Stimulated activated CD4-positive, alpha-beta T cell treated with anti-CD3 and anti-CD28 coated beads, Interleukin-1b, Interleukin-23, amount 100 ng/mL, for 4 hours (primary cell): ENCODE results near the gene FNDC5.

ENCODE experiments used
- DNase-seq, 2 donors: peaks; one replicate each; pipeline ENCODE4 v3.0.0-alpha.2; 2020; ENCODE audit warnings: low read depth in 2 of 2

FNDC5 gene

GRCh38 chr1:32884032-32884372 lies 13.3 kb upstream of the FNDC5 start:
- DNase-seq = no peak

- DNase-seq = no peak
Measured at GRCh38 chr1:32883338-32884031, 12.8 kb upstream of the FNDC5 start.

- DNase-seq = no peak
Measured at GRCh38 chr1:32881871-32882850, 11.4 kb upstream of the FNDC5 start.

DNA sequence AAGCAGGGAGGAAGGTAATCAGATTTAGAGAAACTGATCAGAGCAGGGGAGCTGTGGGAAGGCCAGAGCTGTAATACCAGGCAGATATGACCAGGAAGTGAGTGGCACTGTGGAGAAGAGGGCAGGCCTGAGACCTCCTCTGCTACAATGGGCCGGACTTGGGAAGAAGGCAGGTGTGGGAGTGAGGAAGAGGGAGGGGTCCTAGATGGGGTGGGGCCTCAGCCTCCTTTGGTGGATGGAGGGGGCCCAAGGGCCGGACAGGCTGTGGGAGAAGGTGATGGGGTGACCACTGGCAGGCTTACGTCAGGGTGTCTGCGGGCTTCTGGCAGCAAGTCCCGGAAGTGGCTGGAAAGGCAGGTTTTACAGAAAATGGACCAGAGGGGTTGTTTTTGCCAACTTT lies 10.6 kb upstream of the FNDC5 start:
- DNase-seq = no peak

DNA sequence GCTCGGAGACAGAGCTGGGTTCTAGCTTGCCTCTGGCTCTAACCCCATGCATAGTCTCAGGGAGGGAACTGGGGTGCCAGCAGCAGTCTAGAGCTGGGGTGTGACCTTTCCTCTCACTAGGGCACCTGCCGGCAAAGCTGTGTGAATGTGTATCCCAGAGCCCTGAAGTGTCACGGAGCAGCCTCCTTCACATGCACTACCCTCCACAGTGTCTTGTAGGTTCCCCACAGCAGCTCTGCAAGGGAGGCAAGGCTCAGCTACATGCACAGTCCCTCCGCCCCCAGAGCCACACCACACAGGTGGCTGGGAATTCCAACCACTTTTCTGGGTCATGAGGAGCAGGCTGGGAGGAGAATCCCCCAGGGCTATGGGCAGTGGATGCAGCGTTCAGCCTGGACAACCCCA lies 7.9 kb upstream of the FNDC5 start:
- DNase-seq = no peak

GRCh38 chr1:32878183-32878582 lies 7.5 kb upstream of the FNDC5 start:
- no peak for DNase-seq

GRCh38 chr1:32877211-32878110 lies 6.7 kb upstream of the FNDC5 start:
- no peak for DNase-seq

- DNase-seq = peak in 1 of 2 donors; percentile 46
Measured at GRCh38 chr1:32876341-32877210, 5.9 kb upstream of the FNDC5 start.

GRCh38 chr1:32874860-32875752 lies 4.4 kb upstream of the FNDC5 start:
- no peak for DNase-seq

GRCh38 chr1:32873484-32873883 lies 2.8 kb upstream of the FNDC5 start:
- DNase-seq = no peak

- DNase-seq = no peak
Measured at GRCh38 chr1:32872192-32872460, 1.4 kb upstream of the FNDC5 start.

- no peak for DNase-seq
Measured at GRCh38 chr1:32871364-32872191, 866 bp upstream of the FNDC5 start.

DNA sequence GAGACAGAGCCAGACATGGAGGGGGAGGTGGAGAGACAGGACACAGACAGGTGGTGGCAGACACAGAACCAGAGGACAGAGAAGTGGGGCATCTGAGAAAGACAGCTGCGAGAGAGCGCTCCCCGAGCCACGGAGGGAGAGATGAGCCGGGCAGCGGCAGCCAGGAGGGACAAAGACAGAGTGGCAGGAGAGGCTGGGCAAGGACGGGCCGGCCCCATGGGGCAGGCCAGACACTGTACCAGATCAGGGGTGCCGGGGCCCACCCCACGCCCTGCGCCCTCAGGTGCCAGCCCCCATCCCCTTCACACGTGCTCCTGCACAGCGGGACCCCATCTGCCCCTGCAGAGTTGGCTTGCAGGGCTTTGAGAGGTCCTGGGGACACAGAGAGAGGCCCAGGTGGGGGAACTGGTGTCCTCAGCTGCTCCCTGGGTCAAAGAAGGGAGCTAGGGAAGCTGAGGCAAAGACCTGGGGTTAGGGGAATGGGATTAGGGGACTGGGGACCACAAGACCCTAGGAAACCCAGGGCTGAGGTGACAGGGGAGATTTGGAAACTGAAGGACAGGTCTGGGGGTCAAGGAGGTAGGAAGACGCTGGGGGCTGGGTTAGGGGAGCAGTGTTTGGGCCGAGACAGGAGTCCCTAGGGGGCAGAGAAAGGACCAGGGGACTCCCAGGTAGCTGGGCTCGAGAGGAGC lies 643 bp downstream of the FNDC5 start:
- no peak for DNase-seq

- DNase-seq = no peak
Measured at GRCh38 chr1:32868806-32869455, 1.8 kb downstream of the FNDC5 start.

GRCh38 chr1:32868085-32868484 lies 2.6 kb downstream of the FNDC5 start:
- DNase-seq = no peak

DNA sequence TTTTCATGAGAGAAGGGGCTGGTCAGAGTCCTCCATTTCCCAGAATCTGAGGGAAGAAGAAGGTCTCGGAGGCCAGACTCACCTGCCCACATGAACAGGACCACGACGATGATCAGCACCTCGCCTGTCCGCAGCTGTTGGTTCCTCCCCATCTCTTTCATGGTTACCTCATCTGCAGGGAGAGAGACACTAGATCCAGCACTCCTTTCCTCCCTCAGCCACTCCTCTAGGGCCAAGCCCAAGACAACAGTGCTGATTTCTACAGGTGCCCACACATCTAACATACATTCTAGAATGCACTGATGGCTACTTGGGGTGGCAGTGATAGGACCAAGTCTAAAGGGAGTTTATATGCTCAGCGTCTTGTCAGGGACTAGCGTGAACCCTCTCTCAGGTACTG lies 3.0 kb downstream of the FNDC5 start:
- DNase-seq = no peak

GRCh38 chr1:32867151-32867550 lies 3.6 kb downstream of the FNDC5 start:
- DNase-seq = no peak
